Panc1 (cell line): ENCODE results near the gene HEYL. TPM values are rescaled to one million over a fixed set of nuclear protein-coding genes. Genes with fewer than 3 reads are reported as not detected.

Source experiments
- ATAC-seq: fragments of 200-7000 bp; cut with Tn5 transposase; 2 replicates; pipeline ENCODE4 v1.9.1; 2020; ENCODE audit warnings: mild to moderate bottlenecking, moderate library complexity
- BruUV-seq: library from RNA; stranded (reverse); fragments of 400-500 nt; replicated peaks from 2 replicates; lab custom pipeline; 2021; lab: Mats Ljungman, UMichigan
- CTCF ChIA-PET: fragments of 300-600 bp; sonication (Branson Sonifier 250); formaldehyde crosslinking; loops from one replicate; lab custom pipeline; 2022; ENCODE audit warnings: antibody characterized with exemption; lab: Charles Lee
- POLR2A ChIA-PET: fragments of 300-600 bp; sonication (Branson Sonifier 250); formaldehyde crosslinking; loops from one replicate; lab custom pipeline; 2022; ENCODE audit warnings: antibody characterized with exemption; lab: Charles Lee
- DNase-seq: peaks from one replicate; pipeline ENCODE4 v3.0.0-alpha.2; 2010; ENCODE audit warnings: low read depth, low spot score
- H3K27ac ChIP-seq: 2 replicates; pipeline ENCODE4 v1.5.1; 2011; ENCODE audit warnings: mild to moderate bottlenecking, low read length, inconsistent platforms
- H3K27me3 ChIP-seq: fragments of 200-500 bp; sonication (Bioruptor generic); 2 replicates; pipeline ENCODE4 v1.6.0; 2014; ENCODE audit warnings: low read length, inconsistent platforms; ENCODE audit not compliant: control insufficient read depth, insufficient read depth
- H3K36me3 ChIP-seq: fragments of 200-500 bp; sonication (Bioruptor generic); 2 replicates; pipeline ENCODE4 v1.5.1; 2014; ENCODE audit warnings: inconsistent platforms, mild to moderate bottlenecking, low read length, moderate library complexity; ENCODE audit not compliant: control insufficient read depth, insufficient read depth
- H3K4me1 ChIP-seq: 2 replicates; pipeline ENCODE4 v1.5.1; 2011; ENCODE audit warnings: inconsistent platforms, mild to moderate bottlenecking, low read length, moderate library complexity; ENCODE audit not compliant: control insufficient read depth, insufficient read depth
- H3K4me3 ChIP-seq, 2 experiments: 2 replicates each; pipeline ENCODE4 v1.5.1; 2011 to 2012; ENCODE audit warnings: low read depth in 2 of 2, low read length in 2 of 2, mild to moderate bottlenecking in 2 of 2, inconsistent platforms in 1 of 2, moderate library complexity in 1 of 2
- H3K9me3 ChIP-seq: fragments of 200-500 bp; sonication (Bioruptor generic); 2 replicates; pipeline ENCODE4 v1.5.1; 2014; ENCODE audit warnings: low read depth, mild to moderate bottlenecking, inconsistent platforms, low read length, moderate library complexity; ENCODE audit not compliant: control insufficient read depth, insufficient read depth
- POLR2AphosphoS5 ChIP-seq: IDR thresholded peaks from 2 replicates; pipeline ENCODE4 v1.6.1; 2012; ENCODE audit warnings: mild to moderate bottlenecking, low read depth, low read length, moderate library complexity
- SIN3A ChIP-seq: IDR thresholded peaks from 2 replicates; pipeline ENCODE4 v1.6.1; 2012; ENCODE audit warnings: low read depth, mild to moderate bottlenecking, low read length, moderate library complexity, borderline replicate concordance; ENCODE audit not compliant: insufficient read depth
- TCF7L2 ChIP-seq: IDR thresholded peaks from 2 replicates; pipeline ENCODE4 v1.6.1; 2011; ENCODE audit warnings: mild to moderate bottlenecking, low read depth, low read length, inconsistent platforms
- in situ Hi-C: cut with HindIII; loops from 2 replicates; pipeline ENCODE4 v1.10.0; 2016; ENCODE audit warnings: low sequenced_read_pairs, low pct_unique_long_range_greater_than_20kb
- intact Hi-C: fragments of 100-400 bp; cut with micrococcal nuclease; formaldehyde crosslinking; loops from one replicate; pipeline ENCODE4 v1.10.0; 2022; ENCODE audit not compliant: unreplicated experiment
- total RNA-seq: library from RNA; stranded (reverse); gene quantifications from one replicate; pipeline ENCODE4 v1.2.1, GENCODE V29; 2021; ENCODE audit not compliant: unreplicated experiment
- TF ChIP-seq, protein P1 (sequence below), 2 experiments: IDR thresholded peaks; 2 replicates each; pipeline ENCODE4 v1.6.1; 2011 to 2012; ENCODE audit warnings: low read depth in 2 of 2, control low read depth in 1 of 2, low read length in 1 of 2, mild to moderate bottlenecking in 1 of 2, moderate library complexity in 1 of 2; ENCODE audit not compliant: insufficient read depth in 1 of 2
- TF ChIP-seq, protein P2 (sequence below): fragments of 450-650 bp; IDR thresholded peaks from 2 replicates; pipeline ENCODE4 v1.5.1; 2017; ENCODE audit warnings: mild to moderate bottlenecking

The HEYL gene
- total RNA-seq, 1 experiment from 2014 or later = 2.3 TPM

DNA sequence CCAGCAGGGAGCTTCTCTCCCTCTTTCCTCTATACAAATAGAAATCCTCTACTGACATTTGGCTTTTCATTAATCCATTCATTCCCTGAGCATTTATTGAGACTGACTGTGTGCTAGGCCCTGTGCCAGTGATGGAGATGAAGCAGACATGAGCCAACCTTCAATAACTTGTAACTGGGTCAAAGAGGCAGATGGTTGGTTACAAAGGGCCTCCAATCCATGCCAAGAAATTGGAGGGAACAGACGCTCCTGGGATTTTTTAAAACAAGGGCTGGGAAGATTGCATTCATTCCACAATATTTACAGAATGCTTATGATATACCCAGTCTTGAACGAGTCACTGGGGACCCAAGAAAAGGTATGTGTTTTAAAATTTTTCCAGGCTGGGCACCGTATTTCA lies 45.6 kb upstream of the HEYL start:
- no peak overlapping the region for H3K27ac ChIP-seq
- peaks cover 4% of the 10 kb centered on the region; the same call in 1 of the 2 replicates for H3K27me3 ChIP-seq
- DNase-seq (no peak), ATAC-seq (no peak)
- intact Hi-C loops (no loop called here), in situ Hi-C loops (no loop called here)
- BruUV-seq = no TSS peak
- ChIA-PET CTCF (no interaction called here), POLR2A (no interaction called here)
- TF ChIP-seq, protein P1, sequence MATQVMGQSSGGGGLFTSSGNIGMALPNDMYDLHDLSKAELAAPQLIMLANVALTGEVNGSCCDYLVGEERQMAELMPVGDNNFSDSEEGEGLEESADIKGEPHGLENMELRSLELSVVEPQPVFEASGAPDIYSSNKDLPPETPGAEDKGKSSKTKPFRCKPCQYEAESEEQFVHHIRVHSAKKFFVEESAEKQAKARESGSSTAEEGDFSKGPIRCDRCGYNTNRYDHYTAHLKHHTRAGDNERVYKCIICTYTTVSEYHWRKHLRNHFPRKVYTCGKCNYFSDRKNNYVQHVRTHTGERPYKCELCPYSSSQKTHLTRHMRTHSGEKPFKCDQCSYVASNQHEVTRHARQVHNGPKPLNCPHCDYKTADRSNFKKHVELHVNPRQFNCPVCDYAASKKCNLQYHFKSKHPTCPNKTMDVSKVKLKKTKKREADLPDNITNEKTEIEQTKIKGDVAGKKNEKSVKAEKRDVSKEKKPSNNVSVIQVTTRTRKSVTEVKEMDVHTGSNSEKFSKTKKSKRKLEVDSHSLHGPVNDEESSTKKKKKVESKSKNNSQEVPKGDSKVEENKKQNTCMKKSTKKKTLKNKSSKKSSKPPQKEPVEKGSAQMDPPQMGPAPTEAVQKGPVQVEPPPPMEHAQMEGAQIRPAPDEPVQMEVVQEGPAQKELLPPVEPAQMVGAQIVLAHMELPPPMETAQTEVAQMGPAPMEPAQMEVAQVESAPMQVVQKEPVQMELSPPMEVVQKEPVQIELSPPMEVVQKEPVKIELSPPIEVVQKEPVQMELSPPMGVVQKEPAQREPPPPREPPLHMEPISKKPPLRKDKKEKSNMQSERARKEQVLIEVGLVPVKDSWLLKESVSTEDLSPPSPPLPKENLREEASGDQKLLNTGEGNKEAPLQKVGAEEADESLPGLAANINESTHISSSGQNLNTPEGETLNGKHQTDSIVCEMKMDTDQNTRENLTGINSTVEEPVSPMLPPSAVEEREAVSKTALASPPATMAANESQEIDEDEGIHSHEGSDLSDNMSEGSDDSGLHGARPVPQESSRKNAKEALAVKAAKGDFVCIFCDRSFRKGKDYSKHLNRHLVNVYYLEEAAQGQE (IDR thresholded peaks at IDR 0.05; ENCODE audit: insufficient read depth in 1 of 2, low read depth in 2 of 2, low read length in 1 of 2) = no peak
- TF ChIP-seq SIN3A (no peak), TCF7L2 (no peak)
- TF ChIP-seq, protein P2, sequence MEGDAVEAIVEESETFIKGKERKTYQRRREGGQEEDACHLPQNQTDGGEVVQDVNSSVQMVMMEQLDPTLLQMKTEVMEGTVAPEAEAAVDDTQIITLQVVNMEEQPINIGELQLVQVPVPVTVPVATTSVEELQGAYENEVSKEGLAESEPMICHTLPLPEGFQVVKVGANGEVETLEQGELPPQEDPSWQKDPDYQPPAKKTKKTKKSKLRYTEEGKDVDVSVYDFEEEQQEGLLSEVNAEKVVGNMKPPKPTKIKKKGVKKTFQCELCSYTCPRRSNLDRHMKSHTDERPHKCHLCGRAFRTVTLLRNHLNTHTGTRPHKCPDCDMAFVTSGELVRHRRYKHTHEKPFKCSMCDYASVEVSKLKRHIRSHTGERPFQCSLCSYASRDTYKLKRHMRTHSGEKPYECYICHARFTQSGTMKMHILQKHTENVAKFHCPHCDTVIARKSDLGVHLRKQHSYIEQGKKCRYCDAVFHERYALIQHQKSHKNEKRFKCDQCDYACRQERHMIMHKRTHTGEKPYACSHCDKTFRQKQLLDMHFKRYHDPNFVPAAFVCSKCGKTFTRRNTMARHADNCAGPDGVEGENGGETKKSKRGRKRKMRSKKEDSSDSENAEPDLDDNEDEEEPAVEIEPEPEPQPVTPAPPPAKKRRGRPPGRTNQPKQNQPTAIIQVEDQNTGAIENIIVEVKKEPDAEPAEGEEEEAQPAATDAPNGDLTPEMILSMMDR = no peak
- no peaks in the 10 kb centered on the region for H3K36me3 ChIP-seq
- no peaks in the 10 kb centered on the region for H3K4me1 ChIP-seq
- no peaks in the 10 kb centered on the region for H3K9me3 ChIP-seq
- no peak overlapping the region for H3K4me3 ChIP-seq

DNA sequence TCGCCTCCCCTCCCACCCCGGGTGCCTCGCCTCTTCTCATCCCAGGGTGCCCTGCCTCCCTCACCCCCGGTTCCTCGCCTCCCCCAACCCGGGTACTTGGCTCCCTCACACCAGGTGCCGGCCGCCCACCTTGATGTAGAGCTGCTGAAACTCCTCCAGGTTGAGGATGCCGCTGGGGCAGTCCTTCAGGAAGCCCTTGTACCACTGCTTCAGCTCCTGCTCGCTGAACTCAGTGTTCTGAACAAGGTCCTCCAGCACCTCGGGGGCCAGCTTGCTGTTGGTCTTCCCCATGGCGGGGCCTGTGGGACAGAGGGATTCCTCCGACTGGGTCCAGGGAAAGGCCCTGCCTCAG lies 44.8 kb upstream of the HEYL start:
- CTCF ChIA-PET = no interaction called here
- Histone ChIP-seq H3K27me3 (peaks cover 4% of the 10 kb centered on the region; the same call in 1 of the 2 replicates), H3K27ac (no peak overlapping the region), H3K36me3 (no peaks in the 10 kb centered on the region), H3K4me3 (no peak overlapping the region), H3K4me1 (no peaks in the 10 kb centered on the region), H3K9me3 (no peaks in the 10 kb centered on the region)
- intact Hi-C loops = no loop called here
- DNase-seq = no peak
- no TSS peak for BruUV-seq
- TF ChIP-seq, protein P2 = no peak
- TF ChIP-seq POLR2AphosphoS5 (no peak), TCF7L2 (no peak), SIN3A (no peak)
- TF ChIP-seq, protein P1 (IDR thresholded peaks at IDR 0.05; ENCODE audit: insufficient read depth in 1 of 2, low read depth in 2 of 2, low read length in 1 of 2) = no peak
- ATAC-seq = no peak
- in situ Hi-C loops = no loop called here
- POLR2A ChIA-PET = no interaction called here
